SK-N-SH (cell line): Measurements from ENCODE around the gene THEM4. TPM values are rescaled to one million over a fixed set of nuclear protein-coding genes. Genes with fewer than 3 reads are reported as not detected.
A peak's percentile ranks its signal among the peaks of the same experiment; 100 is the strongest.

Source experiments
- CTCF ChIA-PET: fragments of 300-600, 350-600 bp; formaldehyde crosslinking; extraction: SDS; loops from one replicate; lab custom pipeline; 2021; lab: Yijun Ruan, JAX
- POLR2A ChIA-PET: fragments of 350-600 bp; sonication (Branson Sonifier 250); formaldehyde crosslinking; extraction: SDS; loops from one replicate; lab custom pipeline; 2020; ENCODE audit warnings: antibody characterized with exemption, inconsistent platforms; lab: Yijun Ruan, JAX
- DNase-seq: peaks from one replicate; pipeline ENCODE4 v3.0.0; 2012
- H2AFZ ChIP-seq: fragments of 200-600 bp; sonication (generic); 2 replicates; pipeline ENCODE4 v1.8.1; 2016; ENCODE audit warnings: antibody characterized with exemption, mild to moderate bottlenecking, low read depth
- H3F3A ChIP-seq: fragments of 200-600 bp; sonication (generic); replicated peaks from 2 replicates; pipeline ENCODE3; 2016; ENCODE audit warnings: antibody characterized with exemption, mild to moderate bottlenecking; ENCODE audit not compliant: insufficient read depth
- H3K27ac ChIP-seq, 2 experiments: fragments of 200-500 bp in 1 of 2; fragments of 200-600 bp in 1 of 2; sonication (Bioruptor generic) in 1 of 2; sonication (generic), shearing (Covaris generic) in 1 of 2; 2 replicates each; pipeline versions ENCODE4 v1.5.1 to v1.6.1; 2014 to 2016; ENCODE audit warnings: low read depth in 2 of 2, inconsistent platforms in 1 of 2, low read length in 1 of 2, mild to moderate bottlenecking in 1 of 2, mixed read lengths in 1 of 2
- H3K27me3 ChIP-seq: fragments of 200-600 bp; sonication (generic), shearing (Covaris generic); 2 replicates; pipeline ENCODE4 v1.6.1; 2016; ENCODE audit warnings: mixed run types; ENCODE audit not compliant: insufficient read depth
- H3K36me3 ChIP-seq, 2 experiments: fragments of 200-500 bp in 1 of 2; fragments of 200-600 bp in 1 of 2; sonication (Bioruptor generic) in 1 of 2; sonication (generic) in 1 of 2; replicated peaks in 1 of 2; 2 replicates each; pipeline versions ENCODE3 to v1.5.1; 2014 to 2016; ENCODE audit warnings: low read length in 1 of 2, mild to moderate bottlenecking in 1 of 2; ENCODE audit not compliant: insufficient read depth in 2 of 2, control insufficient read depth in 1 of 2
- H3K4me1 ChIP-seq, 2 experiments: fragments of 200-500 bp in 1 of 2; fragments of 200-600 bp in 1 of 2; sonication (Bioruptor generic) in 1 of 2; sonication (generic), shearing (Covaris generic) in 1 of 2; 2 replicates each; pipeline versions ENCODE4 v1.5.1 to v1.6.1; 2014 to 2016; ENCODE audit warnings: low read depth in 1 of 2, low read length in 1 of 2, mixed run types in 1 of 2; ENCODE audit not compliant: insufficient read depth in 2 of 2, control insufficient read depth in 1 of 2
- H3K4me2 ChIP-seq: fragments of 200-600 bp; sonication (generic), shearing (Covaris generic); 2 replicates; pipeline ENCODE4 v1.6.1; 2017; ENCODE audit warnings: mixed run types
- H3K4me3 ChIP-seq, 2 experiments: fragments of 200-500 bp in 1 of 2; fragments of 200-600 bp in 1 of 2; sonication (Bioruptor generic) in 1 of 2; sonication (generic), shearing (Covaris generic) in 1 of 2; 2 replicates each; pipeline versions ENCODE4 v1.5.1 to v1.8.1; 2014 to 2016; ENCODE audit warnings: low read depth in 2 of 2, inconsistent platforms in 1 of 2, low read length in 1 of 2, mild to moderate bottlenecking in 1 of 2, mixed read lengths in 1 of 2, moderate library complexity in 1 of 2
- H3K79me2 ChIP-seq: fragments of 200-600 bp; sonication (generic); 2 replicates; pipeline ENCODE4 v1.8.1; 2017; ENCODE audit warnings: mild to moderate bottlenecking; ENCODE audit not compliant: insufficient read depth
- H3K9ac ChIP-seq: fragments of 200-600 bp; sonication (generic); 2 replicates; pipeline ENCODE4 v1.6.1; 2017; ENCODE audit warnings: mixed run types
- H3K9me2 ChIP-seq: fragments of 200-600 bp; sonication (generic); 2 replicates; pipeline ENCODE4 v1.6.1; 2017; ENCODE audit warnings: mixed run types
- H3K9me3 ChIP-seq: fragments of 200-600 bp; sonication (generic); 2 replicates; pipeline ENCODE4 v1.6.1; 2017; ENCODE audit warnings: mixed run types, mild to moderate bottlenecking, moderate library complexity
- H4K20me1 ChIP-seq: fragments of 200-600 bp; sonication (generic); 2 replicates; pipeline ENCODE4 v1.6.1; 2017; ENCODE audit warnings: mild to moderate bottlenecking, mixed run types; ENCODE audit not compliant: insufficient read depth
- CHD2 ChIP-seq: fragments of 150-350 bp; IDR thresholded peaks from 2 replicates; pipeline ENCODE4 v1.6.1; 2018; ENCODE audit warnings: low read length; ENCODE audit not compliant: partially characterized antibody
- CTCF ChIP-seq: fragments of 200-600 bp; sonication (generic); IDR thresholded peaks from 2 replicates; pipeline ENCODE4 v1.6.1; 2017; ENCODE audit warnings: antibody characterized with exemption, mild to moderate bottlenecking, moderate library complexity
- ELF1 ChIP-seq: IDR thresholded peaks from 2 replicates; pipeline ENCODE4 v1.4.0; 2012
- FOSL2 ChIP-seq: IDR thresholded peaks from 2 replicates; pipeline ENCODE4 v1.4.0; 2012; ENCODE audit warnings: low read depth, mild to moderate bottlenecking, moderate library complexity, borderline replicate concordance
- FOXJ3 ChIP-seq: sonication (generic); formaldehyde crosslinking; IDR thresholded peaks from 2 replicates; pipeline ENCODE4 v1.5.1; 2020; ENCODE audit warnings: mild to moderate bottlenecking, missing genetic modification reagents
- FOXM1 ChIP-seq: IDR thresholded peaks from 2 replicates; pipeline ENCODE4 v1.4.0; 2012; ENCODE audit warnings: low read depth, mild to moderate bottlenecking
- GATA2 ChIP-seq: sonication (generic); formaldehyde crosslinking; IDR thresholded peaks from 2 replicates; pipeline ENCODE4 v1.5.0; 2020; ENCODE audit warnings: mild to moderate bottlenecking, missing genetic modification reagents
- IRF3 ChIP-seq: fragments of 150-350 bp; IDR thresholded peaks from 2 replicates; pipeline ENCODE4 v1.6.1; 2016; ENCODE audit warnings: mild to moderate bottlenecking, low read depth, low read length
- JUND ChIP-seq: IDR thresholded peaks from 2 replicates; pipeline ENCODE4 v1.4.0; 2012
- MAX ChIP-seq: IDR thresholded peaks from 2 replicates; pipeline ENCODE4 v1.4.0; 2012; ENCODE audit warnings: low read depth
- MXI1 ChIP-seq: IDR thresholded peaks from 2 replicates; pipeline ENCODE4 v1.6.1; 2012; ENCODE audit warnings: mild to moderate bottlenecking, low read depth, low read length, improper control_type of control experiment
- RAD21 ChIP-seq: IDR thresholded peaks from 2 replicates; pipeline ENCODE4 v1.6.1; 2012; ENCODE audit warnings: mild to moderate bottlenecking, low read length
- REST ChIP-seq: IDR thresholded peaks from 2 replicates; pipeline ENCODE4 v1.6.1; 2012; ENCODE audit warnings: mild to moderate bottlenecking, low read depth, low read length, moderate library complexity
- RFX5 ChIP-seq: IDR thresholded peaks from 2 replicates; pipeline ENCODE4 v1.6.1; 2012; ENCODE audit warnings: mild to moderate bottlenecking, improper control_type of control experiment, low read length
- RXRA ChIP-seq: IDR thresholded peaks from 2 replicates; pipeline ENCODE4 v1.4.0; 2012; ENCODE audit warnings: low read depth, mild to moderate bottlenecking, borderline replicate concordance
- SMC3 ChIP-seq: IDR thresholded peaks from 2 replicates; pipeline ENCODE4 v1.6.1; 2012; ENCODE audit warnings: low read depth, low read length, improper control_type of control experiment
- TCF12 ChIP-seq: IDR thresholded peaks from 2 replicates; pipeline ENCODE4 v1.4.0; 2012
- USF1 ChIP-seq: IDR thresholded peaks from 2 replicates; pipeline ENCODE4 v1.4.0; 2012; ENCODE audit warnings: low read depth, borderline replicate concordance
- YY1 ChIP-seq: IDR thresholded peaks from 2 replicates; pipeline ENCODE4 v1.4.0; 2012; ENCODE audit warnings: low read depth, mild to moderate bottlenecking
- ZBTB33 ChIP-seq: IDR thresholded peaks from 2 replicates; pipeline ENCODE4 v1.4.0; 2012; ENCODE audit warnings: low read depth, borderline replicate concordance
- WGBS: methylation state at CpG from one replicate; pipeline ENCODE4 v1.1.6; 2017; ENCODE audit warnings: low lambda C conversion rate; 5-methylcytosine and 5-hydroxymethylcytosine counted together
- polyA plus RNA-seq, 3 experiments: library from polyadenylated mRNA; depleted of rRNA; stranded (reverse); fragments of >200 nt; gene quantifications; 2 replicates each; pipeline ENCODE4 v1.2.3, GENCODE V29; 2012

Gene THEM4
- polyA plus RNA-seq, 1 of the 3 experiments (the other 2 are of a cell fraction): 10.1 TPM

GRCh38 chr1:151935154-151935553 is 25.8 kb upstream of the THEM4 start:
- Histone ChIP-seq H3K9me2 (no peaks in the 10 kb centered on the region), H3K4me3 (peak overlapping the region in 1 of 2 experiments; percentile 11; a peak in 1 of 4 replicates), H3K9ac (no peak overlapping the region), H3K4me1 (no peaks in the 10 kb centered on the region), H3K36me3 (no peaks in the 10 kb centered on the region), H4K20me1 (no peaks in the 10 kb centered on the region), H3K79me2 (no peaks in the 10 kb centered on the region), H3K27me3 (peaks cover 17% of the 10 kb centered on the region), H3K27ac (no peak overlapping the region), H3K4me2 (no peak overlapping the region), H3F3A (no peaks in the 10 kb centered on the region), H3K9me3 (no peaks in the 10 kb centered on the region), H2AFZ (0 out of 2 replicates have a peak overlapping the region, but pooled peaks have one; percentile 23)
- POLR2A ChIA-PET: no interaction called here
- TF ChIP-seq FOSL2 (no peak), RXRA (no peak), REST (no peak), FOXJ3 (CRISPR knock-in tag) (no peak), CHD2 (no peak), YY1 (no peak), TCF12 (no peak), RFX5 (no peak)
- CTCF ChIA-PET: interaction anchor here (0.6 to 11.8 kb wide), 11 partner anchors 10 to 118 kb away, joined by 3 to 172 read pairs (median 4); no protein-coding TSS in a partner anchor
- WGBS: 8% methylated on average over 3 of the region's 3 CpGs
- no peak for DNase-seq

- peak; percentile 52 for DNase-seq
- Histone ChIP-seq H3K27me3 (peaks cover 20% of the 10 kb centered on the region), H3K4me1 (no peaks in the 10 kb centered on the region), H3K79me2 (no peaks in the 10 kb centered on the region), H3K4me2 (no peak overlapping the region), H3K9me3 (no peaks in the 10 kb centered on the region), H3K4me3 (peak overlapping the region in 1 of 2 experiments; percentile 43; a peak in 1 of 4 replicates), H3K9ac (no peak overlapping the region), H4K20me1 (no peaks in the 10 kb centered on the region), H3F3A (no peaks in the 10 kb centered on the region), H3K27ac (no peak overlapping the region), H3K9me2 (no peaks in the 10 kb centered on the region), H3K36me3 (no peaks in the 10 kb centered on the region), H2AFZ (no peak overlapping the region)
- WGBS: 7% methylated on average over 3 of the region's 3 CpGs
- ChIA-PET POLR2A (no interaction called here), CTCF (interaction anchor here (0.6 to 11.8 kb wide), 31 partner anchors 9 to 247 kb away, joined by 3 to 172 read pairs (median 4); no protein-coding TSS in a partner anchor)
- no peak for TF ChIP-seq MXI1
- TF ChIP-seq RXRA: no peak
- peak; percentile 90 for TF ChIP-seq RAD21
- no peak for TF ChIP-seq FOXM1
- no peak for TF ChIP-seq JUND
- peak; percentile 91 for TF ChIP-seq CTCF
- TF ChIP-seq ELF1: no peak
- TF ChIP-seq GATA2: no peak
- no peak for TF ChIP-seq YY1
- no peak for TF ChIP-seq ZBTB33
- no peak for TF ChIP-seq IRF3
- TF ChIP-seq MAX: no peak
- TF ChIP-seq USF1: no peak
- peak; percentile 85 for TF ChIP-seq SMC3
These were observed 24.8 kb upstream of the THEM4 start for GRCh38 chr1:151934048-151934493.
